HepG2 (cell line): Measurements from ENCODE around the gene HADH. TPM values are rescaled to one million over a fixed set of nuclear protein-coding genes. Genes with fewer than 3 reads are reported as not detected.

ENCODE experiments used
- CC2D1A ChIP-seq: sonication (generic); formaldehyde crosslinking; IDR thresholded peaks from 2 replicates; pipeline ENCODE4 v1.8.1; 2023; ENCODE audit warnings: mild to moderate bottlenecking, missing genetic modification reagents
- CREB3 ChIP-seq: sonication (generic); formaldehyde crosslinking; IDR thresholded peaks from 2 replicates; pipeline ENCODE4 v1.5.0; 2020; ENCODE audit warnings: missing genetic modification reagents
- GATAD2A ChIP-seq: IDR thresholded peaks from 2 replicates; pipeline ENCODE4 v1.6.1; 2016
- HIVEP1 ChIP-seq: sonication (generic); formaldehyde crosslinking; IDR thresholded peaks from 2 replicates; pipeline ENCODE4 v1.4.0; 2020; ENCODE audit warnings: mild to moderate bottlenecking, missing genetic modification reagents
- MED8 ChIP-seq: sonication (generic); formaldehyde crosslinking; IDR thresholded peaks from 2 replicates; pipeline ENCODE4 v1.8.1; 2023; ENCODE audit warnings: mild to moderate bottlenecking, missing genetic modification reagents; ENCODE audit not compliant: insufficient replicate concordance
- PBX3 ChIP-seq: sonication (generic); formaldehyde crosslinking; IDR thresholded peaks from 2 replicates; pipeline ENCODE4 v1.8.1; 2023; ENCODE audit warnings: missing genetic modification reagents, inconsistent platforms, borderline replicate concordance
- PHF5A ChIP-seq: IDR thresholded peaks from one replicate; pipeline ENCODE4 v1.6.1; 2018; ENCODE audit warnings: low read depth, missing genetic modification reagents; ENCODE audit not compliant: unreplicated experiment
- RBAK ChIP-seq: sonication (generic); formaldehyde crosslinking; IDR thresholded peaks from 2 replicates; pipeline ENCODE4 v1.5.1; 2020; ENCODE audit warnings: mild to moderate bottlenecking, missing genetic modification reagents
- RBM22 ChIP-seq: fragments of 200-400 bp; formaldehyde crosslinking; optimal IDR thresholded peaks from 2 replicates; pipeline ENCODE3; 2017; ENCODE audit warnings: mild to moderate bottlenecking, low read length, moderate library complexity
- SIN3B ChIP-seq: fragments of 150-350 bp; IDR thresholded peaks from 2 replicates; pipeline ENCODE4 v1.6.1; 2014; ENCODE audit warnings: low read length
- SOX13 ChIP-seq, 3 experiments: fragments of 450-650 bp in 1 of 3; sonication (generic) in 1 of 3; formaldehyde crosslinking in 1 of 3; IDR thresholded peaks in 2 of 3; conservative IDR thresholded peaks in 1 of 3; 2 replicates each; pipeline versions ENCODE4 v1.5.0 to v1.6.1; 2016 to 2020; ENCODE audit warnings: antibody characterized with exemption in 1 of 3, mild to moderate bottlenecking in 1 of 3, missing compliant biosample characterization in 1 of 3, missing genetic modification reagents in 1 of 3, moderate library complexity in 1 of 3
- TBX3 ChIP-seq: fragments of 450-650 bp; IDR thresholded peaks from 2 replicates; pipeline ENCODE4 v1.6.1; 2017; ENCODE audit warnings: antibody characterized with exemption, mild to moderate bottlenecking, inconsistent platforms, borderline replicate concordance
- ZBTB7A ChIP-seq: sonication (generic); formaldehyde crosslinking; IDR thresholded peaks from 2 replicates; pipeline ENCODE4 v1.8.0; 2022; ENCODE audit warnings: mild to moderate bottlenecking, missing genetic modification reagents
- ZFP41 ChIP-seq: sonication (generic); formaldehyde crosslinking; IDR thresholded peaks from 2 replicates; pipeline ENCODE4 v1.4.0; 2020; ENCODE audit warnings: mild to moderate bottlenecking, missing genetic modification reagents, borderline replicate concordance
- ZNF20 ChIP-seq: sonication (generic); formaldehyde crosslinking; IDR thresholded peaks from 2 replicates; pipeline ENCODE4 v1.4.0; 2020; ENCODE audit warnings: mild to moderate bottlenecking, moderate library complexity, missing genetic modification reagents
- ZNF512B ChIP-seq: sonication (generic); formaldehyde crosslinking; IDR thresholded peaks from 2 replicates; pipeline ENCODE4 v1.5.1; 2020; ENCODE audit warnings: missing genetic modification reagents, mild to moderate bottlenecking, borderline replicate concordance
- ZNF513 ChIP-seq: sonication (generic); formaldehyde crosslinking; conservative IDR thresholded peaks from 2 replicates; pipeline ENCODE4 v1.5.0; 2020; ENCODE audit warnings: missing genetic modification reagents
- ZNF614 ChIP-seq: IDR thresholded peaks from 2 replicates; pipeline ENCODE4 v1.6.1; 2018; ENCODE audit warnings: missing biosample characterization, missing genetic modification reagents, inconsistent platforms, borderline replicate concordance
- ZNF761 ChIP-seq: sonication (generic); formaldehyde crosslinking; conservative IDR thresholded peaks from 2 replicates; pipeline ENCODE4 v1.4.0; 2020; ENCODE audit warnings: mild to moderate bottlenecking, missing genetic modification reagents
- ZNF773 ChIP-seq: sonication (generic); formaldehyde crosslinking; IDR thresholded peaks from 2 replicates; pipeline ENCODE4 v1.4.0; 2020; ENCODE audit warnings: missing genetic modification reagents, borderline replicate concordance
- ZNF777 ChIP-seq: sonication (generic); formaldehyde crosslinking; IDR thresholded peaks from 2 replicates; pipeline ENCODE4 v1.4.0; 2020; ENCODE audit warnings: missing genetic modification reagents
- ZSCAN5A ChIP-seq: sonication (generic); formaldehyde crosslinking; IDR thresholded peaks from 2 replicates; pipeline ENCODE4 v1.8.0; 2022; ENCODE audit warnings: mild to moderate bottlenecking, missing genetic modification reagents, borderline replicate concordance
- polyA plus RNA-seq, 8 experiments: library from polyadenylated mRNA; depleted of rRNA in 3 of 8; stranded (reverse) in 7 of 8; unstranded in 1 of 8; fragments of >200 nt; fragmentation: Illumina TruSeq in 4 of 8; extraction: Trizol in 4 of 8; gene quantifications; 2 replicates each; pipeline versions ENCODE4 v1.2.1 to v1.2.3, GENCODE V29; 2011 to 2016; ENCODE audit warnings: low read depth in 4 of 8, missing spikeins in 1 of 8, mixed read lengths in 1 of 8; ENCODE audit not compliant: insufficient read depth in 1 of 8
- total RNA-seq, 5 experiments: library from RNA; depleted of rRNA; stranded (reverse); fragments of >200 nt; fragmentation: Illumina TruSeq; extraction: Trizol; gene quantifications; 2 replicates each; pipeline ENCODE4 v1.2.3, GENCODE V29; 2016; ENCODE audit warnings: low read depth in 1 of 5

HADH gene
- total and polyA plus RNA-seq, 2 of the 13 experiments (the other 11 are each of a cell fraction or from before 2014, with no cell fraction given), result 29.6 to 33.9 TPM

- TF ChIP-seq PHF5A (CRISPR knock-in tag), result no peak
- no peak for TF ChIP-seq ZNF773 (CRISPR knock-in tag)
- TF ChIP-seq ZNF20 (CRISPR knock-in tag), result no peak
- no peak for TF ChIP-seq CREB3 (CRISPR knock-in tag)
- no peak for TF ChIP-seq RBAK (CRISPR knock-in tag)
- TF ChIP-seq HIVEP1 (CRISPR knock-in tag), result no peak
- no peak for TF ChIP-seq ZBTB7A (CRISPR knock-in tag)
- no peak for TF ChIP-seq ZNF761 (CRISPR knock-in tag)
- TF ChIP-seq ZSCAN5A (CRISPR knock-in tag), result no peak
- TF ChIP-seq ZNF512B (CRISPR knock-in tag), result no peak
- TF ChIP-seq ZFP41 (CRISPR knock-in tag), result no peak
- no peak for TF ChIP-seq SOX13 (IDR thresholded peaks at IDR 0.05)
- peak in 1 of 2 experiments; percentile 88; a peak in 2 of 4 replicates for TF ChIP-seq SOX13 (CRISPR knock-in tag; conservative IDR thresholded peaks at IDR 0.05 in 1 of 2, IDR thresholded peaks at IDR 0.05 in 1 of 2)
- TF ChIP-seq MED8 (CRISPR knock-in tag), result no peak
- TF ChIP-seq RBM22, result no peak
- peak; percentile 63 for TF ChIP-seq GATAD2A (CRISPR knock-in tag)
- TF ChIP-seq CC2D1A (CRISPR knock-in tag), result no peak
- TF ChIP-seq SIN3B, result no peak
- no peak for TF ChIP-seq ZNF777 (CRISPR knock-in tag)
- TF ChIP-seq TBX3, result peak; percentile 29; the same call in 1 of the 2 replicates
- TF ChIP-seq PBX3 (CRISPR knock-in tag), result no peak
- no peak for TF ChIP-seq ZNF513 (CRISPR knock-in tag)
- no peak for TF ChIP-seq ZNF614
These were observed 10.8 kb upstream of the HADH start (continued) for GRCh38 chr4:107978716-107979451.
